Fibroblast of lung (primary cell): ENCODE data around the gene GRM4. TPM values are rescaled to one million over a fixed set of nuclear protein-coding genes. Genes with fewer than 3 reads are reported as not detected.

Source experiments
- DNase-seq, 2 donors: peaks; one replicate each; pipeline versions ENCODE4 v3.0.0 to v3.0.0-alpha.2; 2010; ENCODE audit warnings: low read depth in 2 of 2
- H2AFZ ChIP-seq: 2 replicates; pipeline ENCODE4 v1.5.1; 2012; ENCODE audit warnings: low read length, control low read depth, inconsistent platforms
- H3K27ac ChIP-seq: 2 replicates; pipeline ENCODE4 v1.5.1; 2011; ENCODE audit warnings: low read length, control low read depth; ENCODE audit not compliant: insufficient read depth
- H3K27me3 ChIP-seq: 2 replicates; pipeline ENCODE4 v1.5.1; 2011; ENCODE audit warnings: mild to moderate bottlenecking, low read length; ENCODE audit not compliant: control insufficient read depth, insufficient read depth
- H3K36me3 ChIP-seq: 2 replicates; pipeline ENCODE4 v1.5.1; 2011; ENCODE audit warnings: low read length; ENCODE audit not compliant: control insufficient read depth, insufficient read depth
- H3K4me1 ChIP-seq: 2 replicates; pipeline ENCODE4 v1.5.1; 2011; ENCODE audit warnings: low read length; ENCODE audit not compliant: control insufficient read depth, insufficient read depth; ENCODE audit errors: extremely low read depth
- H3K4me2 ChIP-seq: 2 replicates; pipeline ENCODE4 v1.5.1; 2011; ENCODE audit warnings: low read length, control low read depth; ENCODE audit not compliant: insufficient read depth; ENCODE audit errors: extremely low read depth
- H3K4me3 ChIP-seq, 4 experiments: fragments of 200-600 bp in 1 of 4; sonication (generic) in 1 of 4; replicated peaks in 1 of 4; 2 replicates each; pipeline ENCODE4 v1.5.1; 2011 to 2016; ENCODE audit warnings: low read length in 4 of 4, low read depth in 3 of 4, mild to moderate bottlenecking in 3 of 4, control low read depth in 2 of 4, inconsistent platforms in 1 of 4, mixed read lengths in 1 of 4; ENCODE audit not compliant: insufficient read depth in 1 of 4; ENCODE audit errors: control extremely low read depth in 1 of 4
- H3K79me2 ChIP-seq: 2 replicates; pipeline ENCODE4 v1.5.1; 2012; ENCODE audit warnings: mild to moderate bottlenecking, low read length, inconsistent platforms; ENCODE audit not compliant: control insufficient read depth, insufficient read depth
- H3K9ac ChIP-seq: 2 replicates; pipeline ENCODE4 v1.5.1; 2011; ENCODE audit warnings: mild to moderate bottlenecking, low read length, control low read depth; ENCODE audit not compliant: insufficient read depth
- H3K9me3 ChIP-seq: 2 replicates; pipeline ENCODE4 v1.5.1; 2012; ENCODE audit warnings: low read depth, low read length; ENCODE audit not compliant: control insufficient read depth, insufficient read depth
- H4K20me1 ChIP-seq: 2 replicates; pipeline ENCODE4 v1.5.1; 2011; ENCODE audit warnings: low read length; ENCODE audit not compliant: control insufficient read depth, insufficient read depth; ENCODE audit errors: extremely low read depth
- EZH2 ChIP-seq: IDR thresholded peaks from 2 replicates; pipeline ENCODE4 v1.5.1; 2012; ENCODE audit warnings: low read length, control low read depth, mild to moderate bottlenecking; ENCODE audit errors: missing control alignments
- polyA plus RNA-seq, 2 donors: library from polyadenylated mRNA; depleted of rRNA in 1 of 2; stranded (reverse) in 1 of 2; unstranded in 1 of 2; fragments of >200 nt; gene quantifications; 2 replicates each; pipeline ENCODE4 v1.2.1, GENCODE V29; 2011 to 2012; ENCODE audit warnings: missing spikeins in 1 of 2
- total RNA-seq: library from RNA; depleted of rRNA; stranded (reverse); fragments of >200 nt; gene quantifications from 2 replicates; pipeline ENCODE4 v1.2.1, GENCODE V29; 2014
- TF ChIP-seq, protein P1 (sequence below), 2 donors: IDR thresholded peaks in 1 of 2; conservative IDR thresholded peaks in 1 of 2; 1 replicate in 1 of 2; 2 replicates in 1 of 2; pipeline ENCODE4 v1.5.1; 2011 to 2012; ENCODE audit warnings: low read length in 2 of 2, control low read depth in 1 of 2, inconsistent platforms in 1 of 2, low read depth in 1 of 2, mild to moderate bottlenecking in 1 of 2

Gene GRM4
- total and polyA plus RNA-seq, 2 donors (not counting 1 experiment from before 2014, with no cell fraction given): under 0.01 TPM; not detected in 1

DNA sequence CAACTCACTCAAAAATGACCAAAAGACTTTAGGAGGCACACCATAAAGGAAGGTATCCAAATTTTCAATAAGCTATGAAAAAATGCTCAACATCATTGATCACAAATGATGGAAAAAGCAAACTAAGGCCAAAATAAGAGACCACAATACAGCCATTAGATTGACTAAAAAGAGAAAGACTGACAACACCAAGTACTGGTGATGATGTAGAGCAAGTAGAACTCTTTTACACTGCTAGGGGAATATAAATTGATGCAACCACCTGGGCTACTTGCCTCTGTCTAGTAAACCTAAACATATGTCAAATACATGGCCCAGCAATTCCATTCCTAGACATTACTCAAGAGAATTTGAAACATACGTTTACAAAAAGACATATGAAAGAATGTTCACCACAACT, 148.6 kb downstream of the GRM4 start:
- Histone ChIP-seq H3K4me1 (no peaks in the 10 kb centered on the region), H3K79me2 (no peaks in the 10 kb centered on the region), H3K27me3 (peaks cover 9% of the 10 kb centered on the region), H3K4me2 (no peak overlapping the region), H3K27ac (no peak overlapping the region), H3K9ac (no peak overlapping the region), H2AFZ (no peak overlapping the region), H4K20me1 (no peaks in the 10 kb centered on the region), H3K9me3 (no peaks in the 10 kb centered on the region), H3K36me3 (no peaks in the 10 kb centered on the region), H3K4me3 (no peak overlapping the region)
- no peak for DNase-seq
- TF ChIP-seq EZH2: no peak
- TF ChIP-seq, protein P1, sequence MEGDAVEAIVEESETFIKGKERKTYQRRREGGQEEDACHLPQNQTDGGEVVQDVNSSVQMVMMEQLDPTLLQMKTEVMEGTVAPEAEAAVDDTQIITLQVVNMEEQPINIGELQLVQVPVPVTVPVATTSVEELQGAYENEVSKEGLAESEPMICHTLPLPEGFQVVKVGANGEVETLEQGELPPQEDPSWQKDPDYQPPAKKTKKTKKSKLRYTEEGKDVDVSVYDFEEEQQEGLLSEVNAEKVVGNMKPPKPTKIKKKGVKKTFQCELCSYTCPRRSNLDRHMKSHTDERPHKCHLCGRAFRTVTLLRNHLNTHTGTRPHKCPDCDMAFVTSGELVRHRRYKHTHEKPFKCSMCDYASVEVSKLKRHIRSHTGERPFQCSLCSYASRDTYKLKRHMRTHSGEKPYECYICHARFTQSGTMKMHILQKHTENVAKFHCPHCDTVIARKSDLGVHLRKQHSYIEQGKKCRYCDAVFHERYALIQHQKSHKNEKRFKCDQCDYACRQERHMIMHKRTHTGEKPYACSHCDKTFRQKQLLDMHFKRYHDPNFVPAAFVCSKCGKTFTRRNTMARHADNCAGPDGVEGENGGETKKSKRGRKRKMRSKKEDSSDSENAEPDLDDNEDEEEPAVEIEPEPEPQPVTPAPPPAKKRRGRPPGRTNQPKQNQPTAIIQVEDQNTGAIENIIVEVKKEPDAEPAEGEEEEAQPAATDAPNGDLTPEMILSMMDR (conservative IDR thresholded peaks at IDR 0.05 in 1 of 2, IDR thresholded peaks at IDR 0.05 in 1 of 2; ENCODE audit: low read depth in 1 of 2, low read length in 2 of 2): no peak

DNA sequence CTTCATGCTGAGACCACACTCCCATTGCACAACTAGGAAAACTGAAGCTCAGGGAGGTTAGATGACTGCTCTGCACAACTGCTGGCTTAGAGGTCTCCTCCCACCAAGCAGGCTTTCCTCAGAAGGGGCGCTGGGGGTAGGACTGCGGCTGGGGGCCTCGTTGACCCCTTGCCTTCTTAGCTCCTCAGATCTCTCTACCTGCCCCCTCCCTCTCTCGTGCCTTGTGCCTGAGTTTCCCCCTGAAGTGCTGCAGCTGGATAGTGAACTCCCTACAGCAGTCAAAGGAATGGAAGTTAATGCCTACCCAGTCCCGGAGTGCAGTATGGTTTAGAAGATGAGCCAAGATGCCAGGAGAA, 149.8 kb downstream of the GRM4 start:
- Histone ChIP-seq H3K9ac (no peak overlapping the region), H3K4me3 (no peak overlapping the region), H3K79me2 (no peaks in the 10 kb centered on the region), H3K27me3 (peaks cover 9% of the 10 kb centered on the region), H3K27ac (no peak overlapping the region), H4K20me1 (no peaks in the 10 kb centered on the region), H3K4me1 (no peaks in the 10 kb centered on the region), H2AFZ (no peak overlapping the region), H3K36me3 (no peaks in the 10 kb centered on the region), H3K4me2 (no peak overlapping the region), H3K9me3 (no peaks in the 10 kb centered on the region)
- no peak for TF ChIP-seq EZH2
- TF ChIP-seq, protein P1 (conservative IDR thresholded peaks at IDR 0.05 in 1 of 2, IDR thresholded peaks at IDR 0.05 in 1 of 2; ENCODE audit: low read depth in 1 of 2, low read length in 2 of 2): no peak
- DNase-seq: no peak

DNA sequence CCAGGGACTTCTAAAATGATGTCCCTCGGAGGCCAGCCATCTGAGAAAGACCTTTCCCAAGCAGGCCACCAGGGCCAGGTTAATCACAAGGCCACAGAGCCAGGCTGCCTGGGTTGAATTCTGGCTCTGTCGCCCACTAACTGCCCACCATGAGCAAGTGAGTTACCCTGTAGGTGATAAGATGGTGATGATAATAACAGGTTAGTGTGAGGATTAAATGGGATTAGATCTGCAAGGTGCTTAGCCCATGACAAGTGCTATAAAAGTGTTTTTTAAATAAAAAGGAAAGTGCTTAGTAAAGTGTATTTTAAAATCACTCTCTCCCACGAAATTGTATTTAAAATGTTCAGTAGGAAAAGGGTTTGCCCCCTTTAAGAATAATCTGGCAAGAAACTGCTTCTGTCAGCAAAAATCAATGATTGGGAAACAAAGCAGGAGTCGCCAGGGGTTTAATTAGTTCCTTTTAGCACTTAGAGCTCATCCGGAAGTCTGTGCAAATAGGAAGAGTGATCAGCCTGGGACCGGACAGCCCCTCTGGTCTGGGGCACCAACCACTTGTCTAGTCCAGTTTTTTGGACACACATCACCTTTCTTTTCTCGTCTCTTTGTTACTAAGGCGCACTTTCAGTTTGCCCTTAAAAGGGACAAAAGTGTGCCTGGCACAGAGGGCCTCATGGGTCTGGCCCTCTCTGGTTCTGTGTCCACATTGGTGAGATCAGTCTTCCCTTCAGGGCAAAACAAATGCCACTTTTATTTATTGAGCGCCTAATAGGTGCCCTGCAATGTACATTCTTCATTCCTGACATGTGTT, 150.4 kb downstream of the GRM4 start:
- Histone ChIP-seq H3K79me2 (no peaks in the 10 kb centered on the region), H3K36me3 (no peaks in the 10 kb centered on the region), H3K4me1 (no peaks in the 10 kb centered on the region), H3K27me3 (peaks cover 9% of the 10 kb centered on the region), H4K20me1 (no peaks in the 10 kb centered on the region), H3K9me3 (no peaks in the 10 kb centered on the region), H3K27ac (no peak overlapping the region), H3K4me2 (no peak overlapping the region), H3K9ac (no peak overlapping the region), H2AFZ (no peak overlapping the region), H3K4me3 (no peak overlapping the region)
- no peak for DNase-seq
- TF ChIP-seq EZH2: no peak
- TF ChIP-seq, protein P1 (conservative IDR thresholded peaks at IDR 0.05 in 1 of 2, IDR thresholded peaks at IDR 0.05 in 1 of 2; ENCODE audit: low read depth in 1 of 2, low read length in 2 of 2): no peak
